ENCODE data around the gene SKI. TPM values are rescaled to one million over a fixed set of nuclear protein-coding genes. Genes with fewer than 3 reads are reported as not detected.
A peak's percentile ranks its signal among the peaks of the same experiment; 100 is the strongest.
"Not testable (repeated sequence)": the region's sequence is repeated elsewhere in the genome, so short reads cannot be mapped to it uniquely, and the experiment has no call there.

The SKI gene
- total and polyA plus RNA-seq, 2 experiments from 2014 or later, result 5.1 to 21.9 TPM

DNA sequence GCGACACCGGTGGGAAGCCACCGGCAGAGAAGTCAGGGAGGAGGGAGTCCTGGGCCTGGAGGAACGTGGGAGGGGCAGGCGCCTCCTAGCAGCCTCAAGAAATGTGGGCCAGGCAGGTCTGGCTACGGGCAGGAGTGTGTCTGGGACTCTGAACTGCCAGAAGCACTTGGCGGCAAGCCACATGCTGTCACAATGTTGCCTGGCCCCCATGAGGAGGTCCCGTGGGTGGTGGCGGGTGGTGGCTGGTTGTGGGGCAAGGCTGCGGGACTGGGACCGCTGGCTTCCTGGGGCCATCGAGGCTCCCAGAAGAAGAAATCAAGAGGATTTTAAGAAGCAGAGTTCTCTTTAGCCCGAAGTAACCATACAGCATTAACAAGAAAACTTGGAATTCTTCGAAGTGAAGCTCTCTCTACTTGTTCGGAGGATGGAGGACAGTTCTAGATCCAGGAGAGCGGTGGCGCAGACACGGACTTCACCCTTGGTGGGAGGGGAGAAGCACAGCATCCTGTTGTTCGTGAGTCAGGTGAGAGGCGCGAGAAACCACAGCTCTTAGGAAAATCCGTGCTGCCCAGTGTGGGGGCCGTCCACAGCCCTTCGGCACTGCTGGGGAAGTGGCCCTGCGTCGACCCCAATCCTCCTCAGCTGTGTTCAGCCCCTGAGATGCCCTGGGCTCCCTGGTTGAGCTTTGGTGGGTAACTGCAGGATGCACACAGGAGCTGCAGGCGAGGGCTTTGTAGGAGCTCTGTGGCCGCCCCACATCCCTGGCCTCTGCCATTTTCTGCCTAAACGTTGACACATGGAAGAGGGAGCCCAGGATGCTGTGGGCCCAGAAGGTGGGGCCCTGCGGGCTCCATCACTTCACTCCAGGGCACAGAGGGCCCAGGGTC, 12.4 kb downstream of the SKI start:
- no peaks in the 10 kb centered on the region for H3K27me3 ChIP-seq
- WGBS (ENCODE audit: low lambda C conversion rate, missing lambda C conversion rate), result 77% methylated on average over 30 of the region's 30 CpGs
- no peaks in the 10 kb centered on the region for H3K9me2 ChIP-seq (replicated peaks; ENCODE audit: insufficient read depth)
- H4K20me1 ChIP-seq (ENCODE audit: insufficient read depth, poor library complexity, severe bottlenecking), result peaks cover 96% of the 10 kb centered on the region
- H3K27ac ChIP-seq, result peak overlapping the region; percentile 76
- DNase-seq (ENCODE audit: low spot score), result peak; percentile 66
- peaks cover 97% of the 10 kb centered on the region for H3K79me2 ChIP-seq
- H2AFZ ChIP-seq, result no peak overlapping the region
- TF ChIP-seq, protein P1, sequence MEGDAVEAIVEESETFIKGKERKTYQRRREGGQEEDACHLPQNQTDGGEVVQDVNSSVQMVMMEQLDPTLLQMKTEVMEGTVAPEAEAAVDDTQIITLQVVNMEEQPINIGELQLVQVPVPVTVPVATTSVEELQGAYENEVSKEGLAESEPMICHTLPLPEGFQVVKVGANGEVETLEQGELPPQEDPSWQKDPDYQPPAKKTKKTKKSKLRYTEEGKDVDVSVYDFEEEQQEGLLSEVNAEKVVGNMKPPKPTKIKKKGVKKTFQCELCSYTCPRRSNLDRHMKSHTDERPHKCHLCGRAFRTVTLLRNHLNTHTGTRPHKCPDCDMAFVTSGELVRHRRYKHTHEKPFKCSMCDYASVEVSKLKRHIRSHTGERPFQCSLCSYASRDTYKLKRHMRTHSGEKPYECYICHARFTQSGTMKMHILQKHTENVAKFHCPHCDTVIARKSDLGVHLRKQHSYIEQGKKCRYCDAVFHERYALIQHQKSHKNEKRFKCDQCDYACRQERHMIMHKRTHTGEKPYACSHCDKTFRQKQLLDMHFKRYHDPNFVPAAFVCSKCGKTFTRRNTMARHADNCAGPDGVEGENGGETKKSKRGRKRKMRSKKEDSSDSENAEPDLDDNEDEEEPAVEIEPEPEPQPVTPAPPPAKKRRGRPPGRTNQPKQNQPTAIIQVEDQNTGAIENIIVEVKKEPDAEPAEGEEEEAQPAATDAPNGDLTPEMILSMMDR (IDR thresholded peaks at IDR 0.05; ENCODE audit: poor library complexity), result no peak
- TF ChIP-seq EZH2phosphoT487 (IDR thresholded peaks at IDR 0.05; ENCODE audit: low read depth, severe bottlenecking, unreplicated experiment), result no peak
- TF ChIP-seq EZH2 (IDR thresholded peaks at IDR 0.05; ENCODE audit: borderline replicate concordance), result no peak
- H3K4me3 ChIP-seq, result no peak overlapping the region
- H3K36me3 ChIP-seq (replicated peaks; ENCODE audit: insufficient read depth, low read depth), result no peaks in the 10 kb centered on the region
- H3K9me3 ChIP-seq (ENCODE audit: low read depth), result no peaks in the 10 kb centered on the region
- peak overlapping the region; percentile 70 for H3K4me2 ChIP-seq
- peaks cover 30% of the 10 kb centered on the region for H3K4me1 ChIP-seq (ENCODE audit: insufficient read depth)

DNA sequence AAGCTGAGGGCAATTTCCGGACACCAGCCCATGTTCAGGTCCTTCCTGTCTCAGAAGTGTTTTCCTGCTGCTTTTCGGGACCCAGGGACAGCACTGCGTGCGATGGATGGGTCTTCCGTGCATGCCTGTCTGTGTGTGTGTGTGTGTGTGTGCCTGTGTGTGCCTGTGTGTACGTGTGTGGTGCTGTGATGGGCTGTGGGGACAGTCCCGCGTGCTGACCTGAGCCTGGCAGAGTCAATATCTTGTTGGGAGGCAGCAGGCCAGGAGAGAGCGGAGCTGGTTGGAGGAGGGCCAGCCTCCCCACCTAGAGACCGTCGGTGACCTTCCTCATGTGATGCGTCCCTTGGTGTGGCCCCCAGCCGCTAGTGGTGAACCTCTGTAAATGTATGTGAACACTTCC, 13.7 kb downstream of the SKI start:
- Histone ChIP-seq H3K27ac (no peak overlapping the region), H3K4me1 (ENCODE audit: insufficient read depth) (peaks cover 37% of the 10 kb centered on the region), H3K27me3 (no peaks in the 10 kb centered on the region), H4K20me1 (ENCODE audit: insufficient read depth, poor library complexity, severe bottlenecking) (peaks cover 96% of the 10 kb centered on the region), H2AFZ (no peak overlapping the region), H3K9me2 (replicated peaks; ENCODE audit: insufficient read depth) (no peaks in the 10 kb centered on the region), H3K79me2 (peaks cover 97% of the 10 kb centered on the region), H3K4me3 (no peak overlapping the region), H3K36me3 (replicated peaks; ENCODE audit: insufficient read depth, low read depth) (no peaks in the 10 kb centered on the region), H3K4me2 (no peak overlapping the region), H3K9me3 (ENCODE audit: low read depth) (no peaks in the 10 kb centered on the region)
- WGBS (ENCODE audit: low lambda C conversion rate, missing lambda C conversion rate), result 92% methylated on average over 13 of the region's 13 CpGs
- no peak for DNase-seq (ENCODE audit: low spot score)
- no peak for TF ChIP-seq EZH2phosphoT487 (IDR thresholded peaks at IDR 0.05; ENCODE audit: low read depth, severe bottlenecking, unreplicated experiment)
- no peak for TF ChIP-seq EZH2 (IDR thresholded peaks at IDR 0.05; ENCODE audit: borderline replicate concordance)
- TF ChIP-seq, protein P1 (IDR thresholded peaks at IDR 0.05; ENCODE audit: poor library complexity), result no peak

DNA sequence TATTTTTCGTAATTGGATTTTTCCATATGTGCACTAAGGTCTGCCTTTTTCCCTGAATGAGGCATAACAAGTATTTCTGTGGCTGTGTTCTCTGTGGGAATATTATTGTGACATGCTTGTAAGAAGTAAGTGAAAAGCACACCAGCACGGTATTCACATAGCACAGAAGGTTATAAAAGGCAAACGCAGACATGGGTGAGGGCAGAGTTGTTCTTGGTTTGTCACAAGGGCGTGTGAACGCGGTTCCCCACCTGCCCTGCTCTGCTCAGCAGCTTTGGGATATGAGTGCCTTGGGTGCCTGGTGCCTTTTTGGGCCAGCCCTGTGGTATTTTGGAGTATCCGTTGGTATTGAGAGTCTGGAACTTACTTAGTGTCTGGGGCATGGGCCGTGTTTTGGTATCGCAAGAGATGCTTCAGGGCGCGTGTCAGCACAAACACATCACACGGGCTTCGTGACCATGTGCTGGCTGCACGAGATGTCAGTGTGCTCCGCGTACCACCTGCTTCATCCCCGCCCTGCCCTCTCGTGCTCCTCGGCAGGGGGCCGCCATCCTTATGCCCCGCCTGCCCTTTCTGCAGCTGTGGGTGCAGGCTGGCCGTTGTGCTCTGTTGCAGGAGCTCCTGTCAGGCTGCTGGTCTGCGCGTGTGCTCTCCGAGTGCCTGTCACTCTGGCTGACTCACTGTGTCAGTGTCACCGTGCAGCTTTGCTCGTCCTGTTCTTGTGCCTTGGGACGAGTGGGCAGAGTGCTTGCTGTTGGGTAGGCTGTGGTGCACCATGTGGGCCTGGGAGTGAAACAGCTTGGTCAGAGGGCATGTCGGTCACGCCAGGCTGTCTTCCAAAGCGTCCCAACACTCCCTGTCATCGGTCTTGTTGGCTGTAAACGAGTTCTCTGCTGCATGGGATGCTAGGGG, 15.0 kb downstream of the SKI start:
- Histone ChIP-seq H4K20me1 (ENCODE audit: insufficient read depth, poor library complexity, severe bottlenecking) (peaks cover 96% of the 10 kb centered on the region), H3K4me2 (no peak overlapping the region)
- WGBS (ENCODE audit: low lambda C conversion rate, missing lambda C conversion rate), result 93% methylated on average over 33 of the region's 33 CpGs

DNA sequence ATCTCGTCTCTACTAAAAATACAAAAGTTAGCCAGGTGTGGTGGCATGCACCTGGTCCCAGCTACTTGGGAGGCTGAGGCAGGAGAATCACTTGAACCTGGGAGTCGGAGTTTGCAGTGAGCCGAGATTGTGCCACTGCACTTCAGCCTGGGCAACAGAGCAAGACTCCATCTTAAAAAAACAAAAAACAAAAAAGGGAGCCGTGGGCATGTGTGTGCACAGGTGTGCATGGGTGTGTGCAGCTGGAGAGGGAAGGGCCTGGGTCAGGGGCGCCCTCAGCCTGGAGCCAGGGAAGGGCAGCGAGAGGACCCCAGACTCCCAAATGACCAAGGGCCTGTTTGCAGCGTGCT, 18.9 kb downstream of the SKI start:
- H3K9me3 ChIP-seq (ENCODE audit: low read depth); H3K4me3 ChIP-seq; H3K9me2 ChIP-seq (replicated peaks; ENCODE audit: insufficient read depth); H3K27me3 ChIP-seq; H3K36me3 ChIP-seq (replicated peaks; ENCODE audit: insufficient read depth, low read depth); H2AFZ ChIP-seq; DNase-seq (ENCODE audit: low spot score): not testable (repeated sequence)
- peaks cover 97% of the 10 kb centered on the region for H3K79me2 ChIP-seq
- H3K4me1 ChIP-seq (ENCODE audit: insufficient read depth), result peaks cover 59% of the 10 kb centered on the region
- H4K20me1 ChIP-seq (ENCODE audit: insufficient read depth, poor library complexity, severe bottlenecking), result peaks cover 96% of the 10 kb centered on the region
- 93% methylated on average over 7 of the region's 7 CpGs for WGBS (ENCODE audit: low lambda C conversion rate, missing lambda C conversion rate)
- peak overlapping the region; percentile 68 for H3K4me2 ChIP-seq
- H3K27ac ChIP-seq, result peak overlapping the region; percentile 67

More for the DNA sequence above, 15.0 kb downstream of the SKI start:
- no peaks in the 10 kb centered on the region for H3K9me2 ChIP-seq (replicated peaks; ENCODE audit: insufficient read depth)
- H3K27ac ChIP-seq, result no peak overlapping the region
- H3K4me3 ChIP-seq, result no peak overlapping the region
- no peaks in the 10 kb centered on the region for H3K27me3 ChIP-seq
- DNase-seq (ENCODE audit: low spot score), result no peak
- peaks cover 49% of the 10 kb centered on the region for H3K4me1 ChIP-seq (ENCODE audit: insufficient read depth)
- H2AFZ ChIP-seq, result no peak overlapping the region
- H3K36me3 ChIP-seq (replicated peaks; ENCODE audit: insufficient read depth, low read depth), result no peaks in the 10 kb centered on the region
- TF ChIP-seq EZH2 (IDR thresholded peaks at IDR 0.05; ENCODE audit: borderline replicate concordance), result no peak
- TF ChIP-seq, protein P1 (IDR thresholded peaks at IDR 0.05; ENCODE audit: poor library complexity), result no peak
- no peak for TF ChIP-seq EZH2phosphoT487 (IDR thresholded peaks at IDR 0.05; ENCODE audit: low read depth, severe bottlenecking, unreplicated experiment)
- peaks cover 97% of the 10 kb centered on the region for H3K79me2 ChIP-seq
- no peaks in the 10 kb centered on the region for H3K9me3 ChIP-seq (ENCODE audit: low read depth)
